AG04450 (cell line): ENCODE results near the gene BTN2A1. TPM values are rescaled to one million over a fixed set of nuclear protein-coding genes. Genes with fewer than 3 reads are reported as not detected.

ENCODE experiments used
- CTCF ChIA-PET: fragments of 300-600, 350-600 bp; formaldehyde crosslinking; extraction: SDS; loops from one replicate; lab custom pipeline; 2022; ENCODE audit warnings: antibody characterized with exemption, inconsistent platforms; lab: Charles Lee
- POLR2A ChIA-PET: fragments of 350-600 bp; formaldehyde crosslinking; extraction: SDS; loops from one replicate; lab custom pipeline; 2021; ENCODE audit warnings: antibody characterized with exemption, inconsistent platforms; lab: Yijun Ruan, JAX
- DNase-seq: peaks from one replicate; pipeline ENCODE4 v3.0.0-alpha.2; 2011; ENCODE audit warnings: low read depth, low spot score
- H3K27ac ChIP-seq: one replicate; pipeline ENCODE4 v1.5.1; 2012; ENCODE audit warnings: low read depth, low read length, control low read depth
- H3K27me3 ChIP-seq: one replicate; pipeline ENCODE4 v1.6.0; 2012; ENCODE audit warnings: low read length; ENCODE audit not compliant: control insufficient read depth, insufficient read depth
- H3K4me3 ChIP-seq: 2 replicates; pipeline ENCODE4 v1.5.1; 2011; ENCODE audit warnings: mild to moderate bottlenecking, low read depth, low read length, control low read depth
- H3K9me3 ChIP-seq: 2 replicates; pipeline ENCODE4 v1.5.1; 2012; ENCODE audit warnings: low read length; ENCODE audit not compliant: control insufficient read depth, insufficient read depth
- polyA plus RNA-seq: library from polyadenylated mRNA; depleted of rRNA; stranded (reverse); fragments of >200 nt; gene quantifications from 2 replicates; pipeline ENCODE4 v1.2.3, GENCODE V29; 2011
- TF ChIP-seq, protein P1 (sequence below): IDR thresholded peaks from 2 replicates; pipeline ENCODE4 v1.5.1; 2011; ENCODE audit warnings: low read depth, low read length, control low read depth, inconsistent platforms

The BTN2A1 gene
- polyA plus RNA-seq, 1 experiment: 29.5 TPM

DNA sequence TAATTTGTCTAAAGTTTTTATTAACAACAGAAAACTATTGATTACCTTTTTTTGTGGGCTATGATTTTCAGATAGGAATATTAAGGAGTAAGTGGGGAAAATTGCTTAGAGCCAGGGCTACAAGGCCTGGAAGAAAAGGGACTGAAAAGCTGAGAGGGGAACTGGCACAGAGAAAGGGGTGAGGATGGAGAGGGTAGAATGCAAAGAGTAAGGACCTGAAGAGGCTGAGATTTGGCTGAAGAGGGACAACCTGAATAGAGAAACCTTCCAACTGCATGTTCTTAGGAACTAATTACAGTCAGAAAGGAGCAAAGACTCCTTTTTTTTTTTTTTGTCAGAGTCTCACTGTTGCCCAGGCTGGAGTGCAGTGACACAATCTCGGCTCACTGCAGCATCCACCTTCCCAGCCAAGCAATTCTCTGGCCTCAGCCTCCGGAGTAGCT is 16.7 kb downstream of the BTN2A1 start:
- H3K9me3 ChIP-seq: no peaks in the 10 kb centered on the region
- no peak for DNase-seq
- CTCF ChIA-PET: interaction anchor here (0.6 to 0.7 kb wide), 2 partner anchors 77 to 133 kb away, joined by 4 to 5 read pairs; no protein-coding TSS in a partner anchor
- H3K27me3 ChIP-seq: no peaks in the 10 kb centered on the region
- TF ChIP-seq, protein P1, sequence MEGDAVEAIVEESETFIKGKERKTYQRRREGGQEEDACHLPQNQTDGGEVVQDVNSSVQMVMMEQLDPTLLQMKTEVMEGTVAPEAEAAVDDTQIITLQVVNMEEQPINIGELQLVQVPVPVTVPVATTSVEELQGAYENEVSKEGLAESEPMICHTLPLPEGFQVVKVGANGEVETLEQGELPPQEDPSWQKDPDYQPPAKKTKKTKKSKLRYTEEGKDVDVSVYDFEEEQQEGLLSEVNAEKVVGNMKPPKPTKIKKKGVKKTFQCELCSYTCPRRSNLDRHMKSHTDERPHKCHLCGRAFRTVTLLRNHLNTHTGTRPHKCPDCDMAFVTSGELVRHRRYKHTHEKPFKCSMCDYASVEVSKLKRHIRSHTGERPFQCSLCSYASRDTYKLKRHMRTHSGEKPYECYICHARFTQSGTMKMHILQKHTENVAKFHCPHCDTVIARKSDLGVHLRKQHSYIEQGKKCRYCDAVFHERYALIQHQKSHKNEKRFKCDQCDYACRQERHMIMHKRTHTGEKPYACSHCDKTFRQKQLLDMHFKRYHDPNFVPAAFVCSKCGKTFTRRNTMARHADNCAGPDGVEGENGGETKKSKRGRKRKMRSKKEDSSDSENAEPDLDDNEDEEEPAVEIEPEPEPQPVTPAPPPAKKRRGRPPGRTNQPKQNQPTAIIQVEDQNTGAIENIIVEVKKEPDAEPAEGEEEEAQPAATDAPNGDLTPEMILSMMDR: no peak
- POLR2A ChIA-PET: interaction anchor here (0.6 to 1.5 kb wide), 4 partner anchors 63 to 258 kb away, joined by 3 to 9 read pairs (median 4); partner anchors contain the start of gene HMGN4
- peak overlapping the region; percentile 88 for H3K27ac ChIP-seq
- H3K4me3 ChIP-seq: peak overlapping the region; percentile 50

DNA sequence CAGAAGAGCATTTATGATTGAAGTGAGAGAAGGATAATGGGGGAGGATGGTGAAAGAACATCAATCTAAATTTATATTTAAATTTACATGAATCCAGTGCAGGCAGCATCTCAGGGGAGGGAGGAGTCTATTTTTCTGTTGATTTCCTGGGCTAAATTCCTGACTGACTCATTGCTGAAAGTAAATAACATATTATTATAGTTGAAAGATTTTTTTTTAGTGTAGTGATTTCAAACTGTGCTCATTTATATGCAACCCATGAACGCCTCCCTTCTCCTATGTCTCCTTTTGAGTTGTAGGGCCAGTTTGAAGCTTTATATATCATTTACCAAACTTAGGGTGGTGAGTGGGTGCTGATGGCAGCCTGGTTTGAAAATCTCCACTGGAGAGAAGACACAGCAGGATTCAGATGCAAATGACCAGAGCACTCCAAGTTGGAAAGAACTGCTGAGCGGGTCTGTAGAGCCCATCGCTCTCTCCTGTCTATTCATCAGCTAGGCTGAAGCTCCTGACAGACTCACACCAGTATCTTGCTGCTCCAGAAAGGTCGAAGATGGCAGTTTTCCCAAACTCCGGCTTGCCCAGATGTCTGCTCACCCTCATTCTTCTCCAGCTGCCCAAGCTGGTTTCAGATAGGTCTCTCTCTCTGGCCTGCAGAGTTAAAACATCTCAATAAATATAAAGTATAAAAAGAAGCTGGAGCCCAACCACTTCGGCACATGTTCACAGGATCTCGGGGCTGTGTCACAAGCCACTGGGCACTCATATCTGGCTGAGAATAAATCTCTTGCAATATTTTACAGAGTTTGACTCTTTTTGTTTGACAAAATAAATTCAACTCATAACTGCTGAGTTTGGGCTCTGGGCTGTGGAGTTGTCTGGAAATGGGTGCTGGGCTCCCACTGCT is 18.3 kb downstream of the BTN2A1 start:
- H3K4me3 ChIP-seq: no peak overlapping the region
- DNase-seq: no peak
- H3K27ac ChIP-seq: peak overlapping the region; percentile 47
- CTCF ChIA-PET: interaction anchor here (0.5 to 2.3 kb wide), 2 partner anchors 14 to 135 kb away, joined by 3 to 5 read pairs; no protein-coding TSS in a partner anchor
- no peaks in the 10 kb centered on the region for H3K27me3 ChIP-seq
- TF ChIP-seq, protein P1: no peak
- H3K9me3 ChIP-seq: no peaks in the 10 kb centered on the region
- POLR2A ChIA-PET: no interaction called here

DNA sequence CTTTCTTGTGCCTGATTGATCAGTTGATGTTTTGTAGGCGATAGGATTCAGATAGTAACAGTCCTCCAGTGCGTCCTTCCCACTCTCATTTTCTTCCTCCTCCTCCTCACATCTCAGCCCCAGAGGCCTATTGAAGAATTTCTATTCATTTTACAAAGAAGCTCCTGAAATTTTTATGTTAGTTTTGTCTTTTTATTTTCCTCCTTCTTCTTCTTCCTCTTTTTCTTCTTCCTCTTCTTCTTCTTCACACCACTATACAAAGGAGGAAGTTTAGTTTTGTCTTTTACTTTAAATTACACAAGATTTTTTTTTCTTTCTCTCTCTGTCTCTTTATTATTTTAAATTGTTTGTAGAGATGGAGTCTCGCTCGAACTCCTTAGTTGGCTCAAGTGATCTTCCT is 19.1 kb downstream of the BTN2A1 start:
- Histone ChIP-seq H3K27me3 (no peaks in the 10 kb centered on the region), H3K9me3 (no peaks in the 10 kb centered on the region), H3K4me3 (no peak overlapping the region), H3K27ac (no peak overlapping the region)
- ChIA-PET POLR2A (no interaction called here), CTCF (interaction anchor here (0.5 to 2.3 kb wide), 2 partner anchors 14 to 136 kb away, joined by 3 to 5 read pairs; no protein-coding TSS in a partner anchor)
- no peak for DNase-seq
- TF ChIP-seq, protein P1: no peak

DNA sequence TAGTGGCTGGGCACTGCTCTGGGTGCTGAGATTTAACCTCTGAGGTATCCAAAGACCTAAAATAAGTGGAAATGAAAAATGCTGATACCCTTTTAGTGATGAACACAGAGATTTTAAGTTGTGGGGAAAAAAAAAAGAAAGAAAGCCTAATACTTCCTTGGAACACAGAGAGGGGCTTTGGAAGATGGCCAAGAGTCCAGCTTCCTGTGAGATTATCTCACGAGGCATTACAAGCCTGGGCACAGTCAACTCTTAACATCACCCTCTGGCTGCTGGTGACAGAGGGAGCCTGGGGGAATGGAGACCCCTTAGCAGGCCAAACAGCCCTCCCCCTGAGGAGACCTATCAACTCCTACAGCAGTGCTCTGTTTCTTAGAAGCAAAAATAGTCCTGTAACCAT is 19.7 kb downstream of the BTN2A1 start:
- CTCF ChIA-PET: interaction anchor here (2.3 kb wide), 1 partner anchor 136 kb away, joined by 5 read pairs; no protein-coding TSS in a partner anchor
- no peaks in the 10 kb centered on the region for H3K27me3 ChIP-seq
- H3K9me3 ChIP-seq: no peaks in the 10 kb centered on the region
- POLR2A ChIA-PET: no interaction called here
- TF ChIP-seq, protein P1: no peak
- DNase-seq: no peak
- no peak overlapping the region for H3K4me3 ChIP-seq
- no peak overlapping the region for H3K27ac ChIP-seq
